ENCODE data around the gene PJA1. TPM values are rescaled to one million over a fixed set of nuclear protein-coding genes. Genes with fewer than 3 reads are reported as not detected.

The PJA1 gene
- total RNA-seq, 1 experiment from 2014 or later = 43.1 TPM

- TF ChIP-seq ERG (CRISPR knock-in tag; IDR thresholded peaks at IDR 0.05) (no peak), NFYB (CRISPR knock-in tag; conservative IDR thresholded peaks at IDR 0.05; ENCODE audit: low read depth) (no peak), NR2C2 (CRISPR knock-in tag; IDR thresholded peaks at IDR 0.05) (no peak), E2F1 (CRISPR knock-in tag; IDR thresholded peaks at IDR 0.05) (no peak), MAX (CRISPR knock-in tag; IDR thresholded peaks at IDR 0.05) (no peak), ZNF121 (CRISPR knock-in tag; IDR thresholded peaks at IDR 0.05) (no peak), ATF6 (CRISPR knock-in tag; IDR thresholded peaks at IDR 0.05) (no peak), ZNF317 (CRISPR knock-in tag; IDR thresholded peaks at IDR 0.05; ENCODE audit: borderline replicate concordance, low read depth) (no peak), GABPB1 (CRISPR knock-in tag; IDR thresholded peaks at IDR 0.05) (no peak), FOXJ3 (CRISPR knock-in tag; IDR thresholded peaks at IDR 0.05; ENCODE audit: borderline replicate concordance) (no peak), FOXK1 (CRISPR knock-in tag; IDR thresholded peaks at IDR 0.05) (no peak), FOXP4 (CRISPR knock-in tag; IDR thresholded peaks at IDR 0.05) (no peak), MYBL2 (CRISPR knock-in tag; IDR thresholded peaks at IDR 0.05) (no peak), ZBTB43 (CRISPR knock-in tag; IDR thresholded peaks at IDR 0.05) (no peak), ZNF396 (CRISPR knock-in tag; IDR thresholded peaks at IDR 0.05; ENCODE audit: borderline replicate concordance) (no peak), ZNF232 (CRISPR knock-in tag; IDR thresholded peaks at IDR 0.05) (no peak), SMAD4 (CRISPR knock-in tag; IDR thresholded peaks at IDR 0.05) (no peak), CTCF (IDR thresholded peaks at IDR 0.05) (no peak), ZSCAN18 (CRISPR knock-in tag; IDR thresholded peaks at IDR 0.05) (no peak), ZNF219 (CRISPR knock-in tag; IDR thresholded peaks at IDR 0.05; ENCODE audit: borderline replicate concordance) (no peak)
- no peaks in the 10 kb centered on the region for H3K9me3 Mint-ChIP-seq
- peaks cover 49% of the 10 kb centered on the region for H3K4me1 Mint-ChIP-seq
- ATAC-seq (peak; percentile 6), DNase-seq (ENCODE audit: low spot score) (no peak)
- H3K27ac Mint-ChIP-seq = peak overlapping the region; percentile 98
- CTCF ChIA-PET = interaction anchor here (0.7 to 1.2 kb wide), 5 partner anchors 8 to 322 kb away, joined by 3 to 4 read pairs (median 3); partner anchors contain the start of gene EFNB1
- POLR2A ChIA-PET = no interaction called here
- H3K4me3 Mint-ChIP-seq = peak overlapping the region; percentile 49
- no peaks in the 10 kb centered on the region for H3K27me3 Mint-ChIP-seq (ENCODE audit: low read depth)
- no peaks in the 10 kb centered on the region for H3K36me3 Mint-ChIP-seq
These were observed 14.8 kb downstream of the PJA1 start for GRCh38 chrX:69150281-69150960.

Measured in WTC11 (cell line).